ENCODE data around the gene DCST2.

- no peak for TF ChIP-seq FOSL2 (IDR thresholded peaks at IDR 0.05; ENCODE audit: borderline replicate concordance, low read depth)
- TF ChIP-seq EP300 (IDR thresholded peaks at IDR 0.05; ENCODE audit: borderline replicate concordance in 1 of 2, low read depth in 1 of 2, low read length in 1 of 2), result no peak
- TF ChIP-seq CTCF (IDR thresholded peaks at IDR 0.05), result peak; percentile 69
These were observed 31.7 kb downstream of the DCST2 start for GRCh38 chr1:155001675-155002463.
